ENCODE measurements around the gene MLKL. TPM values are rescaled to one million over a fixed set of nuclear protein-coding genes. Genes with fewer than 3 reads are reported as not detected.

The MLKL gene
- total and polyA plus RNA-seq, 2 of the 13 experiments (the other 11 are each of a cell fraction or from before 2014, with no cell fraction given): 6.4 to 10.7 TPM

DNA sequence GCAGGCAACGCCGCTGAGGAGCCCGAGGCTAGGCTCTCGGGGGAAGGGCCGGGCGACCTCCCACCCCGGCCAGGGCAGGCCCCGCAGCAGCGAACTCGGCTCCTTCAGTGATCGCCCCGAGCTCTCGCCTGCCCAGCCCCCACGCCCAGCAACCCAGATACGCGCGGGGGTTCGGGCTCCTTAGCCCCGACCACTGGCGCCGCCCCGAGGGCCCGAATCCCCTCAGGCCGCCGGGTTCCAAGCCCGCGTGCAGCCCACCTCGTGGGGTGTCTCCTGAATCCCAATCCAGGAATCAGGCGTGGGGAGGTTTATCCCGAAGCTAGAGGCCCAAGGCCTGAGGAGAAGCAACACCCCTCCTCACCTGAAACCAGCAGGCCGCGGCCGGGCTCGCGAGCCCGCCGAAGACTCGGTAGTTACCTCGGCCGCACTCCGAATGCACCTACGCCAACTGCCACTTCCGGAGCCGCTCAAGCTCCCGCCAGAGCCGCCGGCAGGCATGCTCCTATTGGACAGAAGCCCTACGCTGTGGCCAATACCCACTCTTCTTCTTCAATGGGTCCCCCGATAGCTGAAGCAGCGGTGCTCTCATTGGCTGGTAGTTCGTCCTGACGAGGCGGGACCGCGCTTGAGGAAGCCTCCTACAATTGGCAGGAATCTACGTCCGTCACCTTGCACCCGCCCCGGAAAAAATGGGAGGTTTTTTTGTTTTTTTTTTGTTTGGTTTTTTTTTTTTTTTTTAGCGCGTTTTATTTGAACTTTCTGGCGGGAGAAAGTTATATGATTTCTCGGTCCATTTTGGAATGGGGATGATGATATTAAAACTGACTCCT lies 34.0 kb downstream of the MLKL start, which contains the start of gene RFWD3 (continued):
- TF ChIP-seq, protein P1, sequence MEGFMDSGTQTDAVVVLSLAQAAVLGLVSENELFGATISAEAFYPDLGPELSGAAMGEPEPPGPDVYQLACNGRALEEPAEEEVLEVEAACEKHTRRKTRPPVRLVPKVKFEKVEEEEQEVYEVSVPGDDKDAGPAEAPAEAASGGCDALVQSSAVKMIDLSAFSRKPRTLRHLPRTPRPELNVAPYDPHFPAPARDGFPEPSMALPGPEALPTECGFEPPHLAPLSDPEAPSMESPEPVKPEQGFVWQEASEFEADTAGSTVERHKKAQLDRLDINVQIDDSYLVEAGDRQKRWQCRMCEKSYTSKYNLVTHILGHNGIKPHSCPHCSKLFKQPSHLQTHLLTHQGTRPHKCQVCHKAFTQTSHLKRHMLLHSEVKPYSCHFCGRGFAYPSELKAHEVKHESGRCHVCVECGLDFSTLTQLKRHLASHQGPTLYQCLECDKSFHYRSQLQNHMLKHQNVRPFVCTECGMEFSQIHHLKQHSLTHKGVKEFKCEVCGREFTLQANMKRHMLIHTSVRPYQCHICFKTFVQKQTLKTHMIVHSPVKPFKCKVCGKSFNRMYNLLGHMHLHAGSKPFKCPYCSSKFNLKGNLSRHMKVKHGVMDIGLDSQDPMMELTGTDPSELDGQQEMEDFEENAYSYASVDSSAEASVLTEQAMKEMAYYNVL (CRISPR knock-in tag; IDR thresholded peaks at IDR 0.05; ENCODE audit: borderline replicate concordance): peak; percentile 70; the same call in 1 of the 2 replicates
- TF ChIP-seq, protein P2, sequence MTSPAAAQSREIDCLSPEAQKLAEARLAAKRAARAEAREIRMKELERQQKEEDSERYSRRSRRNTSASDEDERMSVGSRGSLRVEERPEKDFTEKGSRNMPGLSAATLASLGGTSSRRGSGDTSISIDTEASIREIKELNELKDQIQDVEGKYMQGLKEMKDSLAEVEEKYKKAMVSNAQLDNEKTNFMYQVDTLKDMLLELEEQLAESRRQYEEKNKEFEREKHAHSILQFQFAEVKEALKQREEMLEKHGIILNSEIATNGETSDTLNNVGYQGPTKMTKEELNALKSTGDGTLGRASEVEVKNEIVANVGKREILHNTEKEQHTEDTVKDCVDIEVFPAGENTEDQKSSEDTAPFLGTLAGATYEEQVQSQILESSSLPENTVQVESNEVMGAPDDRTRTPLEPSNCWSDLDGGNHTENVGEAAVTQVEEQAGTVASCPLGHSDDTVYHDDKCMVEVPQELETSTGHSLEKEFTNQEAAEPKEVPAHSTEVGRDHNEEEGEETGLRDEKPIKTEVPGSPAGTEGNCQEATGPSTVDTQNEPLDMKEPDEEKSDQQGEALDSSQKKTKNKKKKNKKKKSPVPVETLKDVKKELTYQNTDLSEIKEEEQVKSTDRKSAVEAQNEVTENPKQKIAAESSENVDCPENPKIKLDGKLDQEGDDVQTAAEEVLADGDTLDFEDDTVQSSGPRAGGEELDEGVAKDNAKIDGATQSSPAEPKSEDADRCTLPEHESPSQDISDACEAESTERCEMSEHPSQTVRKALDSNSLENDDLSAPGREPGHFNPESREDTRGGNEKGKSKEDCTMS (CRISPR knock-in tag; conservative IDR thresholded peaks at IDR 0.05): no peak
- TF ChIP-seq ZFYVE20 (CRISPR knock-in tag; IDR thresholded peaks at IDR 0.05; ENCODE audit: borderline replicate concordance, low read depth) (0 out of 2 replicates have a peak, but pooled peaks have one; percentile 62), ZNF563 (CRISPR knock-in tag; IDR thresholded peaks at IDR 0.05) (peak; percentile 77), ZNF615 (CRISPR knock-in tag; IDR thresholded peaks at IDR 0.05; ENCODE audit: borderline replicate concordance) (no peak), ZNF335 (CRISPR knock-in tag; IDR thresholded peaks at IDR 0.05) (peak; percentile 44; the same call in 1 of the 2 replicates), GABPA (IDR thresholded peaks at IDR 0.05; ENCODE audit: low read depth, low read length) (peak; percentile 65), GABPA (CRISPR knock-in tag; IDR thresholded peaks at IDR 0.05; ENCODE audit: low read depth) (peak; percentile 89), HMG20A (CRISPR knock-in tag; IDR thresholded peaks at IDR 0.05; ENCODE audit: borderline replicate concordance) (no peak), JDP2 (CRISPR knock-in tag; IDR thresholded peaks at IDR 0.05; ENCODE audit: borderline replicate concordance) (no peak), BHLHE40 (IDR thresholded peaks at IDR 0.05; ENCODE audit: low read length) (no peak), ZNF761 (CRISPR knock-in tag; conservative IDR thresholded peaks at IDR 0.05) (peak; percentile 91), PBX2 (CRISPR knock-in tag; IDR thresholded peaks at IDR 0.05) (peak; percentile 95), ZIK1 (CRISPR knock-in tag; IDR thresholded peaks at IDR 0.05; ENCODE audit: borderline replicate concordance, low read depth) (peak; percentile 61; the same call in 1 of the 2 replicates), SOX13 (IDR thresholded peaks at IDR 0.05) (no peak), SOX13 (CRISPR knock-in tag; conservative IDR thresholded peaks at IDR 0.05 in 1 of 2, IDR thresholded peaks at IDR 0.05 in 1 of 2) (peak in 1 of 2 experiments; percentile 22; a peak in 1 of 4 replicates), MIER2 (CRISPR knock-in tag; IDR thresholded peaks at IDR 0.05) (no peak; the same call in 1 of the 2 replicates)
- TF ChIP-seq, protein P3, sequence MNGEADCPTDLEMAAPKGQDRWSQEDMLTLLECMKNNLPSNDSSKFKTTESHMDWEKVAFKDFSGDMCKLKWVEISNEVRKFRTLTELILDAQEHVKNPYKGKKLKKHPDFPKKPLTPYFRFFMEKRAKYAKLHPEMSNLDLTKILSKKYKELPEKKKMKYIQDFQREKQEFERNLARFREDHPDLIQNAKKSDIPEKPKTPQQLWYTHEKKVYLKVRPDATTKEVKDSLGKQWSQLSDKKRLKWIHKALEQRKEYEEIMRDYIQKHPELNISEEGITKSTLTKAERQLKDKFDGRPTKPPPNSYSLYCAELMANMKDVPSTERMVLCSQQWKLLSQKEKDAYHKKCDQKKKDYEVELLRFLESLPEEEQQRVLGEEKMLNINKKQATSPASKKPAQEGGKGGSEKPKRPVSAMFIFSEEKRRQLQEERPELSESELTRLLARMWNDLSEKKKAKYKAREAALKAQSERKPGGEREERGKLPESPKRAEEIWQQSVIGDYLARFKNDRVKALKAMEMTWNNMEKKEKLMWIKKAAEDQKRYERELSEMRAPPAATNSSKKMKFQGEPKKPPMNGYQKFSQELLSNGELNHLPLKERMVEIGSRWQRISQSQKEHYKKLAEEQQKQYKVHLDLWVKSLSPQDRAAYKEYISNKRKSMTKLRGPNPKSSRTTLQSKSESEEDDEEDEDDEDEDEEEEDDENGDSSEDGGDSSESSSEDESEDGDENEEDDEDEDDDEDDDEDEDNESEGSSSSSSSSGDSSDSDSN (CRISPR knock-in tag; IDR thresholded peaks at IDR 0.05): peak; percentile 85
- TF ChIP-seq, protein P4, sequence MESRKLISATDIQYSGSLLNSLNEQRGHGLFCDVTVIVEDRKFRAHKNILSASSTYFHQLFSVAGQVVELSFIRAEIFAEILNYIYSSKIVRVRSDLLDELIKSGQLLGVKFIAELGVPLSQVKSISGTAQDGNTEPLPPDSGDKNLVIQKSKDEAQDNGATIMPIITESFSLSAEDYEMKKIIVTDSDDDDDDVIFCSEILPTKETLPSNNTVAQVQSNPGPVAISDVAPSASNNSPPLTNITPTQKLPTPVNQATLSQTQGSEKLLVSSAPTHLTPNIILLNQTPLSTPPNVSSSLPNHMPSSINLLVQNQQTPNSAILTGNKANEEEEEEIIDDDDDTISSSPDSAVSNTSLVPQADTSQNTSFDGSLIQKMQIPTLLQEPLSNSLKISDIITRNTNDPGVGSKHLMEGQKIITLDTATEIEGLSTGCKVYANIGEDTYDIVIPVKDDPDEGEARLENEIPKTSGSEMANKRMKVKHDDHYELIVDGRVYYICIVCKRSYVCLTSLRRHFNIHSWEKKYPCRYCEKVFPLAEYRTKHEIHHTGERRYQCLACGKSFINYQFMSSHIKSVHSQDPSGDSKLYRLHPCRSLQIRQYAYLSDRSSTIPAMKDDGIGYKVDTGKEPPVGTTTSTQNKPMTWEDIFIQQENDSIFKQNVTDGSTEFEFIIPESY (CRISPR knock-in tag; IDR thresholded peaks at IDR 0.05): 0 out of 2 replicates have a peak, but pooled peaks have one; percentile 14

Measured in HepG2 (cell line).